Cardiac fibroblast (primary cell): ENCODE measurements around the gene TRPC4AP.

Experiments used
- DNase-seq, 2 donors: peaks; one replicate each; pipeline versions ENCODE4 v3.0.0 to v3.0.0-alpha.2; 2010; ENCODE audit warnings: low read depth in 2 of 2
- H3K4me3 ChIP-seq, 2 donors: replicated peaks in 1 of 2; 1 replicate in 1 of 2; 2 replicates in 1 of 2; pipeline ENCODE4 v1.5.1; 2011; ENCODE audit warnings: low read depth in 2 of 2, low read length in 2 of 2, mild to moderate bottlenecking in 2 of 2, moderate library complexity in 1 of 2
- TF ChIP-seq, protein P1 (sequence below): IDR thresholded peaks from one replicate; pipeline ENCODE4 v1.5.1; 2011; ENCODE audit warnings: low read depth, mild to moderate bottlenecking, low read length, inconsistent platforms

Gene TRPC4AP

DNA sequence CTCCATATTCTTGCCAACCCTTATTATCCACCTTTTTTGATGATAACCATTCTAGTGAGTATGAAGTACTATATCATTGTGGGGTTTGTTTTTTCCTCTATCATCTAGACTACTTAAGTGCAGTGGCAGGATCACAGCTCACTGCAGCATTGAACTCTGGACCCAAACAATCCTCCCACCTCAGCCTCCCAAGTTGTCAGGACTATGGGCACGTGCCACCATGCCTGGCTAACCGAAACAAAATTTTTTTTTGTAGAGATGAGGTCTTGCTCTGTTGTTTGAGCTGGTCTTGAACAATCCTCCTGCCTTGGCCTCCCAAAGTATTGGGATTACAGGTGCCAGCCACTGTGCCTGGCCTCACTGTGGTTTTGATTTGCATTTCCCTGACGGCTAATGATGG lies 67.5 kb downstream of the TRPC4AP start:
- no peak overlapping the region for H3K4me3 ChIP-seq
- TF ChIP-seq, protein P1, sequence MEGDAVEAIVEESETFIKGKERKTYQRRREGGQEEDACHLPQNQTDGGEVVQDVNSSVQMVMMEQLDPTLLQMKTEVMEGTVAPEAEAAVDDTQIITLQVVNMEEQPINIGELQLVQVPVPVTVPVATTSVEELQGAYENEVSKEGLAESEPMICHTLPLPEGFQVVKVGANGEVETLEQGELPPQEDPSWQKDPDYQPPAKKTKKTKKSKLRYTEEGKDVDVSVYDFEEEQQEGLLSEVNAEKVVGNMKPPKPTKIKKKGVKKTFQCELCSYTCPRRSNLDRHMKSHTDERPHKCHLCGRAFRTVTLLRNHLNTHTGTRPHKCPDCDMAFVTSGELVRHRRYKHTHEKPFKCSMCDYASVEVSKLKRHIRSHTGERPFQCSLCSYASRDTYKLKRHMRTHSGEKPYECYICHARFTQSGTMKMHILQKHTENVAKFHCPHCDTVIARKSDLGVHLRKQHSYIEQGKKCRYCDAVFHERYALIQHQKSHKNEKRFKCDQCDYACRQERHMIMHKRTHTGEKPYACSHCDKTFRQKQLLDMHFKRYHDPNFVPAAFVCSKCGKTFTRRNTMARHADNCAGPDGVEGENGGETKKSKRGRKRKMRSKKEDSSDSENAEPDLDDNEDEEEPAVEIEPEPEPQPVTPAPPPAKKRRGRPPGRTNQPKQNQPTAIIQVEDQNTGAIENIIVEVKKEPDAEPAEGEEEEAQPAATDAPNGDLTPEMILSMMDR: no peak
- DNase-seq: no peak

DNA sequence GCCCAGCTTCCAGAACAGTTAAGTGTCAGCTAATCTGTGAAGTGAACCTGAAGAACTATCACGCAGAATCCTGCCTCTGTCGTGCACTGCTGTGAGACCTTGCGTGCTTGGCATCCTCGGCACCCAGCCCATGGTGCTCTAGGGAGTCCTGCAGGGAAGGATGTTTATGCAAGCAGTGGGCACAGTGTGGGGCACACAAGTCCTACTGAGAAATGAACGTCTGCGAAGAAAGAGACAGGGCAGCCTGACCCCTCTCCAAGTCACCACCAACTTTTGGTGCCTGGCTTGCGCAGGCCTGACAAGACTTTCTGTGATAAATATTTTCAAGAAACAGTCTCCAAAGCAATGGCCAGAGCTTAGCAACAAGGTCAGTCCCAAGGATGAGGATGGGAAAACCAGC lies 69.0 kb downstream of the TRPC4AP start:
- H3K4me3 ChIP-seq: no peak overlapping the region
- TF ChIP-seq, protein P1: no peak
- DNase-seq: no peak

DNA sequence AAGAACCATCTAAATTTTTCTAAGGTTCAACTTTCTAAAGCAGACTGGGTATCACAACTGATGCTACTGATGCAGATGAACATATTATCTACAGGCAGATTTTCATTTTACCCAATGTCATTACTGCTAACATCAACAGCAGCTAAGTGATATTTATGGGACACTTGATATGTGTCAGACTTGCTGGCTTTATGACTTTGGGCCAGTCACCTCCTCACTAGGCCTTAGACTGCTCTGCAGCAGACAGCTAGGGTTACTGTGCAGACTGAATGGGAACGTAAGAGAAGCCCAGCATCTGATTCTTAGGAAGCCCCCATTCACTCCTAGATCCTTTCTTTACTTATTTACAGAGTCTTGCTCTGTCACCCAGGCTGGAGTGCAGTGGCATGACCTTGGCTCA lies 70.8 kb downstream of the TRPC4AP start:
- TF ChIP-seq, protein P1: no peak
- no peak for DNase-seq

DNA sequence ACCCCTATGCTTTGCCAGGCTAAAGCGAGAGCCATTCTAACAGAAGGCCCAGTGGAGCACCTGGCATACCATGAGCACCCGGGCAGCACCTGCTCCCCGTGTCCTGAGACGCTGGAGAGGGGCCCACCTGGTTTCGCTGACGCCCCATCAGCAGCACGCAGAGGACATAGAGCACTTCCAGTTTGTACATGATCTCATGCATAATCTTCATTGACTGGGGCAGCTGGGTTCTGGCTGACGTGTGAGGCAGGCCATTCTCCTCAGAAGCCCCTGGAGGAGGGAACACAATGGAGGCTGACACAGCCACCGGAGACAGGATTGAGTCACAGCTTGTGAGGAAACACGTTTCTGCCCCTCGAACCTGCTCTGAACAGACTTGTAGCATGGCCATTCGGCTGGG lies 71.5 kb downstream of the TRPC4AP start:
- peak; percentile 50 to 89 for DNase-seq
- H3K4me3 ChIP-seq: no peak overlapping the region
- TF ChIP-seq, protein P1: no peak

More for the DNA sequence above, 70.8 kb downstream of the TRPC4AP start:
- H3K4me3 ChIP-seq: no peak overlapping the region

DNA sequence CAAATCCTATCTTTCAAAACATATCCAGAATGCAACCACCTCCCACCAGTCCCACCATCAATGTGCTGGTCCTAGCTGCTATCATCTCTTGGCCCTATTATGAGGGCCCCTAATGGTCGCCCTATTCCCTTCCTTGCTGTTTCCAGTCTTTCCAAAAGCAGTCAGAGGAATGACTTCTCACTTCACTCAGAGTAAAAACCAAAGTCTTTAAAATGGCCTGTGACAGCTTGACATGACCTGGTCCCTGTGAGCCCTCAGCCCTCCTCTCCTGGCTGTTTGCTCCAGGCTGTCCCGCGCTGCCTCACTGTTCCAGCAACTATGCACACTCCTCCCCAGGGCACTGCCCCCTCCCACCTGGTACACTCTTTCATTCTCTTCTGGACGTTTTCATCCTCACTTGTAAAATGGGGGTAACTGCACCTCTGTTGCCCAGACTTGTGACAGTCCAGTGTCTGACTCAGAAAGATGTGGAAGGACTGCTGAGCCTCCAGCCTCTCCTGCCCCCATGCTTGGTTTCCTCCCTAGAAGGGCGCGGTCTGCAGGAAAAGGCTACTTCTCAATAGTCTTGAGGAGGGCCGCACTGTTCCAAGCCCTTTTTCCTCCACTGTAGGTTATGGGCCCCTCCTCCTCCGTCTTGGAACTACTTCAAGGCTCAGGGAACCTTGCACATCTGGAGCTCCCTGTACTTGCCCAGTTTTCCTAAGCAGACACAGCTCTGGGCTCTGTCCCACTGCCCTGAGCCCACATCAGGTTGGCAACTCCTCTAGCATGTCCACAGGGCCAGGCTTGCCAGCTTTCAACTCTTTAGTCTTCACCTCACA lies 72.3 kb downstream of the TRPC4AP start:
- no peak overlapping the region for H3K4me3 ChIP-seq
- peak; percentile 13 to 51 for DNase-seq
- TF ChIP-seq, protein P1: no peak

DNA sequence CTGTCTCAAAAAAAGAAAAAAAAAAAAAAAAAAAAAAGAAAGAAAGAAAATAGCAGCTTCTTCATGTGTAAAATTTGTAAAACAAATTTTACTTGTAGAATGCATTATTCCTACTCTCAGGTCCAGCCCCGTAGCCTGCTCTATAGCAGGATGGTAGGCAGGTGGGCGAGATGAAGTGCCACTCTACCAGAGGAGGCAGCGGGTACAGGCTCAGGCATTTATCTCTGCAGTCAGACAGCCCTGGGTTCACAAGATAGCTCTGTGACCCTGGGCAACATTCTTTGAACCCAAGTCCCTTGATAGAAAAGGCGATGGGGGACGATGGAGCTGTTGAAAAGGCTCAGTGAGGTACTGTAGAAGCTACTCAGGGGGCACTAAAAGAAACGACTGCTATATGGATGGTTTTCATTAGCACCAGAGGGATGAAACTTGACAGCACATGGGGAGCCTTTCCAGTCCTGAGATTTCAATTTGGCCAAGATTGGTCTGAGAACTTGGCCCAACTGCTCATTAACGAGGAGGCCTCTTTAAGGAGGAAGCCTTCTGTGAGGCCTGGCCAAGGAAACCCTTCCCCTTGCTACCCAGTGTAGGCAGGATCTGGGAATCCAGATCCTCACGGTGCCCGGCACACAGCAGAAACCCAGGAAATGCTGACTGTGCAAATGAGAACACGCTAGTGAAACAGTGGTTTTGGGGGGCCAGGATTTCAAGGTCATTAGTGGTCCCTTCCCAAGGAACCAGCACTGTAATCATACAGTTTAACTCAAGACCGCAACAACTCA lies 73.8 kb downstream of the TRPC4AP start:
- TF ChIP-seq, protein P1: no peak
- no peak overlapping the region for H3K4me3 ChIP-seq
- peak in 1 of 2 donors; percentile 36 for DNase-seq
